GM18508 (cell line): ENCODE results near the gene CYP2E1.
"Not testable (repeated sequence)": the region's sequence is repeated elsewhere in the genome, so short reads cannot be mapped to it uniquely, and the experiment has no call there.

Source experiments
- ATAC-seq: cut with Tn5 transposase; IDR thresholded peaks from one replicate; pipeline ENCODE4 v1.9.1; 2021; ENCODE audit warnings: moderate number of reproducible peaks; ENCODE audit not compliant: insufficient read depth, unreplicated experiment

Gene CYP2E1

DNA sequence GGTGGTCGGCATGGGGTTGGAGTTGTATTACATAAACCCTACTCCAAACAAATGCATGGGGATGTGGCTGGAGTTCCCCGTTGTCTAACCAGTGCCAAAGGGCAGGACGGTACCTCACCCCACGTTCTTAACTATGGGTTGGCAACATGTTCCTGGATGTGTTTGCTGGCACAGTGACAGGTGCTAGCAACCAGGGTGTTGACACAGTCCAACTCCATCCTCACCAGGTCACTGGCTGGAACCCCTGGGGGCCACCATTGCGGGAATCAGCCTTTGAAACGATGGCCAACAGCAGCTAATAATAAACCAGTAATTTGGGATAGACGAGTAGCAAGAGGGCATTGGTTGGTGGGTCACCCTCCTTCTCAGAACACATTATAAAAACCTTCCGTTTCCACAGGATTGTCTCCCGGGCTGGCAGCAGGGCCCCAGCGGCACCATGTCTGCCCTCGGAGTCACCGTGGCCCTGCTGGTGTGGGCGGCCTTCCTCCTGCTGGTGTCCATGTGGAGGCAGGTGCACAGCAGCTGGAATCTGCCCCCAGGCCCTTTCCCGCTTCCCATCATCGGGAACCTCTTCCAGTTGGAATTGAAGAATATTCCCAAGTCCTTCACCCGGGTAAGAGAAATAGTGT, at the start of gene CYP2E1:
TSS of gene CYP2E1 (plus strand) at position 407 of the 632 bp plus-strand sequence. CDS start at position 440, 33 bp downstream.
- ATAC-seq, result no peak

DNA sequence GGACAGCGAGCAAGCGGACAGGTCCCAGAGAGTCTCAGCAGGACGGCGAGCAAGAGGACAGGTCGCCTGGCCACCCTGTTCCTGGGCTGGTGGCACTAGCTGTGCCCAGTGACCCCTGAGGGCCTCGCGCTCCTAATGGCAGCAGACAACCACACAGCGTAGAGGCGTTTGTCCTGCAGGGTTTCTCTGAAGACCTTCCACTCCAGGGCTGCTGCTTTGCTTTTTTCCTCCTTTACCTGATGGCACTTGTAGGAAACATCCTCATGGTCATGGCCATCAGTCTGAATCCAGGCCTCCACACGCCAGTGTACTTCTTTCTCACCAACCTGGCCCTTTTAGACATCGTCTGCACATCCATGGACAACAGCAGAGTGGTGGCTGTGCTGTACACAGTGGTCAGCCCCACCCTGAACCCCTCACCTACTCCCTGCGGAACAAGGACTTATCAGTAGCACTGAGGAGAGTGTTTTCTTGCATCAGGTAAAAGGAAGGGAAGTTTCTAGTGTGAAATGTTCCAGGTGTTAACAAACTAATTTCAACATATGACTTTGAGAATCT, 46.0 kb upstream of the CYP2E1 start:
- no peak for ATAC-seq

DNA sequence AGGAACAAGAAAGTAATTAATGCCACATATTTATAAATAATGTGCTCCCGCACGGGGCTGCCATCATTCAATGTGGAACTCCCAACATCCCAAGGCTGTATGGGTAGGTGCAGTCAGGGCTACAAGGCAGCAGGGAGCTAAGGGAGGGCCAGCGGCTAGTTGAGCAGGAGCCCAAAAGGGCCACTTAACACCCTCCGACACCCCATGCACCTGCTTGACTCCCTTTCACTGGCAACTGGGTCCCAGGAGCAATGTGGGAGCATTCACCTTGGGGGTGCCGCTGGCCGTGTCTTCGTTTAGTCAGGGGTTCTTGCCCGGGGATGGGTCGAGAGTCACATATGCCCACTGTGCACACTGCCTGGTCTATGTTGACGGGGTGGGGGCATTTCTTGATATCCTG, 45.5 kb upstream of the CYP2E1 start:
- no peak for ATAC-seq

DNA sequence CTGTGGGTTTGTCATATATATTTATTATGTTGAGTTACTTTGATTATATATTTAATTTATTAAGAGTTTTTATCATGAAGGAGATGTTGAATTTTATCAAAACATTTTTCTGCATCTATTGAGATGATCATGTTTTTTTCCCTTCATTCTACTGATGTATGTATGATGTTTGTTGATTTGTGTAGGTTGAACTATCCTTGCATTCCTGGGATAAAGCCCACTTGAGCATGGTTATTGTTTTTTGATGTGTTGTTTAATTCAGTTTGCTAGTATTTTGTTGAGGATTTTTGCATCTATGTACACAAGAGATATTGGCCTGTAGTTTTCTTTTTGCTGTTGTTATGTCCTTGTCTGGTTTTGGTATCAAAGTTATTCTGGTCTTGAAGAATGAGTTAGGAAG, 42.3 kb upstream of the CYP2E1 start:
- no peak for ATAC-seq

DNA sequence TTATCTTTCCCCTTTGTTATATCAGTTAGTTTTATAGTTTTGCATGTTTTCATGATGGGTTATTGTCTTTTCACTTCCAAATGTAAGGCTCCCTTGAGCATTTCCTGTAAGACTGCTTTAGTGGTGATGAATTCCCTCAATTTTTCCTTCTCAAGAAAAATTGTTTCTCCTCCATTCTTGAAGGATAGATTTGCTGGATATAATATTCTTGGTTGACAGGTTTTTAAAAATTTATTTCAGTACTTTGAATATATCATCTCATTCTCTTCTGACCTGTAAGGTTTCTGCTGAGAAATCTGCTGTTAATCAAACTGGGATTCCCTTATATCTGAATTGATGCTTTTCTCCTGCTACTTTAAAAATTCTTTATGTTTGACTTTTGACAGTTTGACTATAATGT, 40.1 kb upstream of the CYP2E1 start:
- no peak for ATAC-seq

DNA sequence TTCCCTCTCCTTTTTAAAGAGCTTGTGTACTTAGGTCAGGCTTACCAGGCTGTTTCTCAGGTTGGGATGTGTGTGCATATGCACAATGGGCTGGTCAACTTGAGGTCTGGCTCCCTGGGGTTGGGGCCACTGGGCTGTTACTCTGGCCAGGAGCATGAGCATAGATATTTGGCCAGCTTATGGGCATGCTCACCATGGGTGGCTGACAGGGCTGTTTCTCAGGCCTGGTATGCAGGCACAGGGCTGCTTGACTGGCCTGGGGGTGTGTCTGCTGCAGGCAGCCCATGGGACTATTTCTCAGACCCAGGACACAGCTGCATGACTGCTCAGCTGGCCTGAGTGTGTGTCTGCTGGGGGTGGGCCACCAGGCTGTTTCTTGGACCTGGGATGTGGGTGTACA, 38.8 kb upstream of the CYP2E1 start:
- no peak for ATAC-seq

DNA sequence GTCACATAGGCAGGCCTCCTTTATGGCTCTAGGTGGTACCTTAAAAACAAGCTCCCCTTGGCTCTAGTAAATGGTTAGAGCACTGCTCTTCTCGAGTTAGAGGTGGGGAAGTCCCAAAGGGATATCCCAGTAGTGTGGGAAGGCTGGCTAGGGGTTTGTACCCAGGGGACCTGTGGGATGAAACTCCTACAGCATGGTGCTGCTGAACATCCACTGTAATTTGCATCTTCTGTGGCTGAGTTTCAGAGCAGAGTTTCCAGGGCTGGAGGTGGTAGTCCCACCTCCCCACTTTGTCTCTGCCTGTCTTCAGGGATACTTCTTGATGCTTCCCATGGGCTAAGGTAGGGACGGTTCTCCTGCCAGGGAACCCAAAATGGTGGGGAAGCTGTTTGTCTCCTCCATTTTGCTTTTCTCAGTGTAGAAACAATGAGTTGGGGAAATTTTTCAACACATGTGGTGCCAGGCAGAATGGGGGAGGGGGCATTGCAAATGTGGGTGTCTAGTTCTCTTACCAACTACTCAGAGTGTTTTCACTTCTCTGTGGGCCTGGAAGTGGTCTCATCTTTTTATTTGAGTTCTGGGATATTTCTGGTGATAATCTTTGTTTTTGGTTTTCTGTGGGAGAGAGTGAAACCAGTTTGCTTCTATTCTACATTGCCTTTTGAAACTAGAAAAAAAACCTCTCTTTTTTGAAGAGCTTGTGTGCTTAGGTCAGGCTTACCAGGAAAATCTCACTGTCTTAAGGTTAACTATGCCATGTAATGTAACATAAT, 37.2 kb upstream of the CYP2E1 start:
- ATAC-seq, result no peak

DNA sequence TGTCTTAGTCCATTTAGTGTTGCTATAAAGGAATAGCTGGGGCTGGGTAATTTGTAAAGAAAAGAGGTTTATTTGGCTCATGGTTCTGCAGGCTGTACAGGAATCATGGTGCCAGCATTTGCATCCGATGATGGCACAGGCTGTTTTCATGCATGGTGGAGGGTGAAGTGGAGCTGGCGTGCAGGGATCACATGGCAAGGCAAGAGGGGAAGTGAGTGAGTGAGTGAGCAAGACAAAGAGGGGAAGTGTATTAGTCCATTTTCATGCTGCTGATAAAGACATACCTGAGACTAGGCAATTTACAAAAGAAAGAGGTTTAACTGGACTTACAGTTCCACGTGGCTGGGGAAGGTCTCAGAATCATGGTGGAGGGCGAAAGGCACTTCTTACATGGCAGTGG, 33.6 kb upstream of the CYP2E1 start:
- ATAC-seq, result not testable (repeated sequence)

DNA sequence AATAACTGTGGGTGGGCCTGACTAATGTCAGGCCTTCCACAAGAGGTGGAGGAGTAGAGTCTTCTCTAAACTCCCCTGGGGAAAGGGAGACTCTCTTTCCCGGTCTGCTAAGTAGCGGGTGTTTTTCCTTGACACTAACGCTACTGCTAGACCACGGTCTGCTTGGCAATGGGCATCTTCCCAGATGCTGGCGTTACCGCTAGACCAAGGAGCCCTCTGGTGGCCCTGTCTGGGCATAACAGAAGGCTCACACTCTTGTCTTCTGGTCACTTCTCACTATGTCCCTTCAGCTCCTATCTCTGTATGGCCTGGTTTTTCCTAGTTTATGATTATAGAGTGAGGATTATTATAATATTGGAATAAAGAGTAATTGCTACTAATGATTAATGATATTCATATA, 29.8 kb upstream of the CYP2E1 start:
- ATAC-seq, result not testable (repeated sequence)

DNA sequence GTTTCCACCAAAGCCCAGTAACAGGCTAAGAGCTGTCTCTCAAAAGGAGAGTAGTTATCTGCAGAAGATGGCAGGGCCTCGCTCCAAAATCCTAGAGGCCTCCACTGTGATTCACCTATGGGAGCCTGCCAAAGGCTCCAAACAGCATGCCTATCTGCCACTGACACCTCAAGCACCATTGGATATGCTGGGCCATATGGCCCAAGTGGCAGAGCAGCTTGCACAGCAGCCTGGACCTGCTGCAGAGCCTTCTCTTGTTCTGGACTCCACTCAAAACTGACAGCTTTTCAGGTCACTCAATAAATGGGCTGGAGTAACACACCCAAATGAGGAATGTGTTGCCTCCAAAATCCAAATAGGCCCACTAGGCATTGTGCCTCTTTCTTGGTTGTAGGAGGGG, 28.0 kb upstream of the CYP2E1 start:
- not testable (repeated sequence) for ATAC-seq

DNA sequence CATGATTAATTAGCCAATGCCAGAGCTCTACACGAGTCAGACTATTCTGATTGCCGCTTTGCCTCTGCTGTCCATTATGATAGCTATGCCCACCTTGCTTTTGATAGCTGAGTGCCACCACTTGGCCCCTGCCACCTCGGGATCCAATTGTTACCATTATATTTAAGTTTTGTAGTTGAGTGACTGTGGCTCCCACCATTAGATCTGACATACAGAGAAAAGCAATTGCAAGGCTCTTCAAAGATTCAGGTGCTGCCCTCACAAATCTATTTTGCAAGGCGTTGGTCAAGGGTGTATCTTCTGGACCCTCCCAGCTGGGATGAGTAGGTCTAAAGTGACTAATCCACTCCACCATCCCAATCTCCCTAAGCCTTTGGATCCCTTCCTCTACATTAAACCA, 26.3 kb upstream of the CYP2E1 start:
- ATAC-seq, result not testable (repeated sequence)

DNA sequence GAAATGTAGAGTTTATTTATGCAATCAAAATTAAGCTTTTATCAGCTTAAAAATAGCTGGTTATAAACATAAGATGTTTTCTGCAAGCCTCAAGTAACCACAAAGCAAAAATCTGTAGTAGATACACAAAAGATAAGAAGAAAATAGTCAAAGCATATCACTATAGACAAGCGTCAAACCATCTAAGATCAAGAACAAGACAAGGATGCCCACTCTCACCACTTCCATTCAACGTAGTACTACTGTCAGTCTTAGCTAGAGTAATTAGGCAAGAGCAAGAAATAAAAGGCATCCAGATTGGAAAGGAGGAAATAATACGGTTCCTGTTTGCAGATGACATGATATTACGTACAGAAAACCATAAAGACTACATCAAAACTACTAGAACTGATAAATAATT, 17.5 kb upstream of the CYP2E1 start:
- no peak for ATAC-seq

DNA sequence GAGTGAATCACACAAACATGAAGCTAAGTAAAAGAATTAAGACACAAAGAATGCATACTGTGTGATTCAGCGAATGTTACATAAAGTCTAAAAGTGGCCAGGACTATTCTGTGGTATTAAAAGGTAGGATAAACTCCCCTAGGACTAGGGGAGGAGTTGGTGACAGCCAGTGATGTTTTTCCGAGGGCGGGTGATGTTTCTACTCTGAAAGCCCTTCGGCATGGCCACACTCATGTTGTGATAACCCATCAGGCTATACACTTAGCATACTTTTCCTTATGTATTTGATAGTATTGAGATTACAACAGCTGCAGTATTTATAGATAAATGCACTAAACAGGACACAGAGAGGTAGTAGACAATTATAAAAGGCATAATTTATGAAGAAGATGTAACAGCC, 15.8 kb upstream of the CYP2E1 start:
- no peak for ATAC-seq

DNA sequence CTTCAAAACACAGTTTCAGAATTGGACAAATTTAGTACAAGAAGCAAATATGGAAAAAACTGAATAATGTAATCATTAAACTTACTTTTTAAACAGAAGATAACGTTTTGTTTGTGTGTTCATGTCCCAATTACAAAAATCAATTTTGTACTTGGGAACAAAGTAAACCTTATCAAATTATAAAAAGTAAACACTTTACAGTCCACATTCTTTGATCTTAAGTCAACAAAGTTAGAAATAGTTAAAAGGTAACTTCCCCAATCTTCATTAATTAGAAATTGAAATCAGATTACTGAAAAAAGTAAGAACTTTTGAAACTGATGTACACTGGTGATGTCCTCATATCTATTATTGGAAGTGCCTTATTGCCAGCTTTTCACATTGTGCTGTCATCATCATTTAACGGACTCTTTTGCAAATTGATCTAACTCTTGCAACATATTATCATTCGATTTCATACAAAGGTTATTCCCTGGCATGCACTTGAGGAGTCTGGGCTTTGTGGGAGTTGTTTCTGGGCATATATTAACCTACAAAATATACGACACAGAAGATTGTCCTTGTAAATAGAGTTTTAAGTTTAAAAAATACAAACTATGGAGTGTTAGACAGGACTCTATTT, 15.1 kb upstream of the CYP2E1 start:
- ATAC-seq, result no peak

DNA sequence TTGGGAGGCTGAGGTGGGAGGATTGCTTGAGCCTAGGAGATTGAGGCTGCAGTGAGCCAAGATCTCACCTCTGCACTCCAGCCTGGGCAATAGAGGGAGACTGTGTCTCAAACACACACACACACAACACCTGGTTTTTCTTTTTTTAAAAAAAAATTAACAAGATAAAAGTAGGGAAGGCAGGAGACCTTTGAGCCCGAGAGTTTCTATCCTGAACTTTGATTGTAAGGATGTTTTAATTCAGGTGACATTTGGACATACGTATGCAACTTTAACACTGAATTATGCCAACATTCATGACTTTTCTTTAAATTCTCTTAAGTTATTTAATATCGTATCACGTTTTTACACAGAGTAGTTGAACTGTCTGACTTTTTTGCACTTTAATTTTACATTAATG, 11.7 kb upstream of the CYP2E1 start:
- ATAC-seq, result no peak

DNA sequence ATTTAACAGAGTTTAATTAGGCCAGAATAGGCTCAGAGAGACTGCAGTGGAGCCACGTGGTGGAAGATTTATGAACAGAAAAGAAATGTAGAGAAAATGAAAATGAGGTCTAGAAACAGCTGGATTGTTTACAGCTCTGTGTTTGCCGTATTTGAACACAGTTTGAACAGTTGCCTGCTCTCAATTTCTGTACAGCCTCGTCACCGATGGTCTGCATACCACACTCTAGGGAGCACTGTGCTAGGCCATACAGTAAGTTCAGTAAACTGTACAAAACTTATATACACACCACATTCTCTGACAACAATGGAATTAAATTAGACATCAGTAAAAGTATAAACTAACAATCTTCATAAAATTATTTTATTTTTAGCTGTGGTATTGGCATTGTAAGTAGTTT, 11.1 kb upstream of the CYP2E1 start:
- ATAC-seq, result no peak

DNA sequence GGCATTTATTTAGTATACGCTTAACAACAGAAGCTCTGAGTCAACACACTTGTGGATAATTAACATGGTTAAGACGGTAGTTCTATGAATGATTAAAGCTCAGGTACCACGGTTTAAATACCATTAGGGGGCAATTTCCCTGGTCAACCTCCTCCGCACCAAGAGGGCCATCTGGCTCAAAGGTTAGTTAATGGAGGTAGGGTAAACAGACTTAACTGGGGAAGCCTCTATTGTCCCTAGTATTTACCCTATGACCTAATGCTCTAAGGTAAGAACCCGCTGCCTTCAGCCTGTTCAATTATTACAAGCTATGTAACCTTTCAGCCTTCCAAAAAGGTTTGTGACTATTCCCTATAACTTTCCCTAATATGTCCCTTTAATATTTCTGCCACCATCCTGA, 8.6 kb upstream of the CYP2E1 start:
- not testable (repeated sequence) for ATAC-seq

DNA sequence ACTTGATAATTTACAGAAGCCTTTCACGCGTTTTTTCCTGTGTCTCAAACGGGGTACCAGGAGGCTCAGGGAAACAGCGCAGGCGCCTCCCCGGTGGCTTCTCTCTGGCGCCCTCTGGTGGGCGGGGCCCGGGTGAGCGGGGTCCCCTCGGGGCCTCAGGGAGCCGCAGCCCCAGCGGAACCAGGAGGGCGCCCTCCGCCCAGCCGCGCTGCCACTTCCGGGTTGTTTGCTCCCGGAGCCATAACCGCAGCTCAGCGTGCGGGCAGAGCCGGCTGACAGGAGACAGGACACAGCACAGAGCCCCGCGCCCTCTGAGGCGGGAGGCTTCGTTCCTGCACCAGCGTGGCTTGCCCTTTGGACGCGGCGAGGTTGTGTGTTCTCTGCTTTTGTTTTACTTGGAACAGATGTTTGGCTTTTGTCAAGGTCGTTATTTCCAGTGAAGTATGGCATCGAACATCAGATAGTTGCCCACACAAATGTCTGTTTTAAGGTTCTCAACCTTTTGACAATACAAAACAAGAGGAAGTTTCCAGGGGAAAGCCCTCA, 6.9 kb upstream of the CYP2E1 start:
- peak; percentile 70 for ATAC-seq

DNA sequence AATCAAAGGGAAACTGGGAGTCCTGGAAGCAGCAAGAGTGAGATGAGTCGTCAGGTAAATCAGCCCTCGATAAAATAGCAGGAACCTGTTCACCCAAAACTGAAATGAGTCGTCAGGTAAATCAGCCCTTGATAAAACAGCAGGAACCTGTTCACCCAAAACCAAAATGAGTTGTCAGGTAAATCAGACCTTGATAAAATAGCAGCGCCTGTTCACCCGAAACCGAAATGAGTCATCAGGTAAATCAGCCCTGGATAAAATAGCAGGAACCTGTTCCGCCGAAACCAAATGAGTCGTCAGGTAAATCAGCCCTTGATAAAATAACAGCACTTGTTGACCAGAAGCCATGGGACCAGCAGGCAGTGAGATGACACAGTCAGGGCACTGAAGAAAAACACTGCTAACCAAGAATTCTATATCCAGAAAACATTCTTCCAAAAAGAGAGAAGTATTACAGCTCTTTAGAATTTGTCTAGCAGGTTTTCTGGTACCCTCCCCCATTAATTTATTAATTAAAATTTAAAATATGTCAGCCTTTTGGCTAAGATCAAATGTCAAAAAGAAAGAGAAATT, 3.4 kb upstream of the CYP2E1 start:
- ATAC-seq, result no peak

DNA sequence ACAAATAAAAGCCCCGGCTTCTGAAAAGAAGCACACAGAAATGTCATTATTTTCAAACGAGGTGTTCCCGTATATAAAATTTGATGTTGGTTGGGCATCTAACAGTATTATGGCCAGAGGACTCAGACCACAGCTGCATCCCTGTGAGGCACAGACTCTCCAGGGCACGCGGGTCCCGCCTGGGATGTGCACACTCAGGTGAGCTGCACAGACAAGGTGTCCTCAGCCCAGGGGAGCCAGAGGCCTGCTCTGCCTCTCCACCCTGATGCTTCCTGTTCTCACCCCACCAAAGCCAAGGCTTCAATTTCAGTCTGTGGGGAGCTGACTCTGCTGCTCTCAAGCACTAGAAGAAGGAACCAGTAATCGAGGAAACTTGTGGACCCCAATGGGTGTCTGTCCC, 1.7 kb upstream of the CYP2E1 start:
- no peak for ATAC-seq
